Astrocyte (in vitro differentiated cells and primary cell): Measurements from ENCODE around the gene LYSMD4. TPM values are rescaled to one million over a fixed set of nuclear protein-coding genes. Genes with fewer than 3 reads are reported as not detected.

Experiments
- DNase-seq: peaks from one replicate; pipeline ENCODE4 v3.0.0-alpha.2; 2010; ENCODE audit warnings: low read depth
- FAIRE-seq: peaks from 2 replicates; lab custom pipeline; 2011; peaks lifted over from hg19 to GRCh38; lab: Jason Lieb, UNC
- H2AFZ ChIP-seq: 2 replicates; pipeline ENCODE4 v1.6.0; 2012; ENCODE audit warnings: low read depth, low read length, inconsistent platforms
- H3K27ac ChIP-seq: 2 replicates; pipeline ENCODE4 v1.5.1; 2011; ENCODE audit warnings: low read depth, low read length, inconsistent platforms
- H3K27me3 ChIP-seq: 2 replicates; pipeline ENCODE4 v1.6.0; 2011; ENCODE audit warnings: low read length, inconsistent platforms; ENCODE audit not compliant: insufficient read depth
- H3K36me3 ChIP-seq: 2 replicates; pipeline ENCODE4 v1.5.1; 2011; ENCODE audit warnings: low read length, inconsistent platforms; ENCODE audit not compliant: insufficient read depth
- H3K4me1 ChIP-seq: 2 replicates; pipeline ENCODE4 v1.5.1; 2011; ENCODE audit warnings: low read length, inconsistent platforms; ENCODE audit not compliant: insufficient read depth
- H3K4me2 ChIP-seq: 2 replicates; pipeline ENCODE4 v1.6.0; 2012; ENCODE audit warnings: low read length, inconsistent platforms
- H3K4me3 ChIP-seq: 2 replicates; pipeline ENCODE4 v1.5.1; 2011; ENCODE audit warnings: low read depth, mild to moderate bottlenecking, low read length, inconsistent platforms; ENCODE audit not compliant: insufficient read depth
- H3K79me2 ChIP-seq: 2 replicates; pipeline ENCODE4 v1.6.0; 2012; ENCODE audit warnings: mild to moderate bottlenecking, low read length, inconsistent platforms; ENCODE audit not compliant: insufficient read depth
- H3K9ac ChIP-seq: 2 replicates; pipeline ENCODE4 v1.6.0; 2012; ENCODE audit warnings: mild to moderate bottlenecking, low read length, inconsistent platforms
- H3K9me3 ChIP-seq: 2 replicates; pipeline ENCODE4 v1.5.1; 2012; ENCODE audit warnings: low read depth, mild to moderate bottlenecking, low read length, inconsistent platforms; ENCODE audit not compliant: insufficient read depth
- H4K20me1 ChIP-seq: 2 replicates; pipeline ENCODE4 v1.6.0; 2012; ENCODE audit warnings: low read length, inconsistent platforms; ENCODE audit not compliant: insufficient read depth
- H3K27ac Mint-ChIP-seq: one replicate; pipeline ENCODE4 v1.8.0; 2021; ENCODE audit warnings: mild to moderate bottlenecking, mixed read lengths; ENCODE audit not compliant: unreplicated experiment
- H3K27me3 Mint-ChIP-seq: one replicate; pipeline ENCODE4 v1.8.0; 2021; ENCODE audit warnings: low read depth, mixed read lengths; ENCODE audit not compliant: unreplicated experiment
- H3K36me3 Mint-ChIP-seq: one replicate; pipeline ENCODE4 v1.8.0; 2021; ENCODE audit warnings: low read depth, mixed read lengths; ENCODE audit not compliant: unreplicated experiment
- H3K4me1 Mint-ChIP-seq: one replicate; pipeline ENCODE4 v1.8.0; 2021; ENCODE audit warnings: low read depth, mixed read lengths; ENCODE audit not compliant: unreplicated experiment
- H3K4me3 Mint-ChIP-seq: one replicate; pipeline ENCODE4 v1.8.0; 2021; ENCODE audit warnings: mild to moderate bottlenecking, moderate library complexity, mixed read lengths; ENCODE audit not compliant: unreplicated experiment
- H3K9me3 Mint-ChIP-seq: one replicate; pipeline ENCODE4 v1.8.0; 2021; ENCODE audit warnings: mild to moderate bottlenecking, mixed read lengths; ENCODE audit not compliant: unreplicated experiment
- EZH2 ChIP-seq: IDR thresholded peaks from 2 replicates; pipeline ENCODE4 v1.6.1; 2012; ENCODE audit warnings: mild to moderate bottlenecking, low read length, inconsistent platforms; ENCODE audit not compliant: insufficient read depth
- total RNA-seq: library from RNA; stranded (reverse); gene quantifications from 2 replicates; pipeline ENCODE4 v1.2.1, GENCODE V29; 2021
- TF ChIP-seq, protein P1 (sequence below): IDR thresholded peaks from 2 replicates; pipeline ENCODE4 v1.5.1; 2011; ENCODE audit warnings: low read depth, mild to moderate bottlenecking, inconsistent platforms, low read length, moderate library complexity; ENCODE audit not compliant: insufficient read depth

Gene LYSMD4
- total RNA-seq, 1 donor from 2014 or later: 5.0 TPM

DNA sequence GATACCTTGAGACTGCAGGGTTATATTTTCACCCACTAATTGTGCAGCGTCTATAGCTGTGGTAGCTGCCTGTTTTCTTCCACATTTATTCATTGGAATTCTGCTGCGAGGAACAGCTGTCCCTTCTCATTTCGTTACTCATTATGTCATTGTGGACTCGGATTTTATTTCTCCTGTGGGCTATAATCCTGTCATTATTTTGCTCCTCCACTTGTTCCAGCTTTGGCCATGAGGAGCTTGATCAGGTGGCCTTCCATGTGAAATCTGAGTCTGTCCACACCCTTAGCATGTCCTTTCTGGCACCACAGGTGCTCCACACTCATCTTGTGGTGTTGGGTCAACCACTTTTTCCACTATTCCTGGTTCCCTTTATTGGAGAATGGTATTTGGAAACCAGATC lies 14.8 kb downstream of the LYSMD4 start:
- Histone ChIP-seq H3K4me1 (peaks cover 10% of the 10 kb centered on the region), H3K9ac (no peak overlapping the region), H3K79me2 (no peaks in the 10 kb centered on the region), H3K36me3 (peaks cover 11% of the 10 kb centered on the region), H3K4me3 (no peak overlapping the region), H4K20me1 (peaks cover 29% of the 10 kb centered on the region), H3K4me2 (peak overlapping the region; percentile 16), H2AFZ (no peak overlapping the region), H3K27me3 (no peaks in the 10 kb centered on the region), H3K27ac (no peak overlapping the region), H3K9me3 (no peaks in the 10 kb centered on the region)
- TF ChIP-seq, protein P1, sequence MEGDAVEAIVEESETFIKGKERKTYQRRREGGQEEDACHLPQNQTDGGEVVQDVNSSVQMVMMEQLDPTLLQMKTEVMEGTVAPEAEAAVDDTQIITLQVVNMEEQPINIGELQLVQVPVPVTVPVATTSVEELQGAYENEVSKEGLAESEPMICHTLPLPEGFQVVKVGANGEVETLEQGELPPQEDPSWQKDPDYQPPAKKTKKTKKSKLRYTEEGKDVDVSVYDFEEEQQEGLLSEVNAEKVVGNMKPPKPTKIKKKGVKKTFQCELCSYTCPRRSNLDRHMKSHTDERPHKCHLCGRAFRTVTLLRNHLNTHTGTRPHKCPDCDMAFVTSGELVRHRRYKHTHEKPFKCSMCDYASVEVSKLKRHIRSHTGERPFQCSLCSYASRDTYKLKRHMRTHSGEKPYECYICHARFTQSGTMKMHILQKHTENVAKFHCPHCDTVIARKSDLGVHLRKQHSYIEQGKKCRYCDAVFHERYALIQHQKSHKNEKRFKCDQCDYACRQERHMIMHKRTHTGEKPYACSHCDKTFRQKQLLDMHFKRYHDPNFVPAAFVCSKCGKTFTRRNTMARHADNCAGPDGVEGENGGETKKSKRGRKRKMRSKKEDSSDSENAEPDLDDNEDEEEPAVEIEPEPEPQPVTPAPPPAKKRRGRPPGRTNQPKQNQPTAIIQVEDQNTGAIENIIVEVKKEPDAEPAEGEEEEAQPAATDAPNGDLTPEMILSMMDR: no peak
- no peak for TF ChIP-seq EZH2
- peaks cover 13% of the 10 kb centered on the region for H3K4me1 Mint-ChIP-seq
- DNase-seq (no peak), FAIRE-seq (no peak)
- H3K27me3 Mint-ChIP-seq: no peaks in the 10 kb centered on the region
- no peak overlapping the region for H3K4me3 Mint-ChIP-seq
- H3K9me3 Mint-ChIP-seq: peaks cover 2% of the 10 kb centered on the region
- no peak overlapping the region for H3K27ac Mint-ChIP-seq
- peaks cover 15% of the 10 kb centered on the region for H3K36me3 Mint-ChIP-seq

DNA sequence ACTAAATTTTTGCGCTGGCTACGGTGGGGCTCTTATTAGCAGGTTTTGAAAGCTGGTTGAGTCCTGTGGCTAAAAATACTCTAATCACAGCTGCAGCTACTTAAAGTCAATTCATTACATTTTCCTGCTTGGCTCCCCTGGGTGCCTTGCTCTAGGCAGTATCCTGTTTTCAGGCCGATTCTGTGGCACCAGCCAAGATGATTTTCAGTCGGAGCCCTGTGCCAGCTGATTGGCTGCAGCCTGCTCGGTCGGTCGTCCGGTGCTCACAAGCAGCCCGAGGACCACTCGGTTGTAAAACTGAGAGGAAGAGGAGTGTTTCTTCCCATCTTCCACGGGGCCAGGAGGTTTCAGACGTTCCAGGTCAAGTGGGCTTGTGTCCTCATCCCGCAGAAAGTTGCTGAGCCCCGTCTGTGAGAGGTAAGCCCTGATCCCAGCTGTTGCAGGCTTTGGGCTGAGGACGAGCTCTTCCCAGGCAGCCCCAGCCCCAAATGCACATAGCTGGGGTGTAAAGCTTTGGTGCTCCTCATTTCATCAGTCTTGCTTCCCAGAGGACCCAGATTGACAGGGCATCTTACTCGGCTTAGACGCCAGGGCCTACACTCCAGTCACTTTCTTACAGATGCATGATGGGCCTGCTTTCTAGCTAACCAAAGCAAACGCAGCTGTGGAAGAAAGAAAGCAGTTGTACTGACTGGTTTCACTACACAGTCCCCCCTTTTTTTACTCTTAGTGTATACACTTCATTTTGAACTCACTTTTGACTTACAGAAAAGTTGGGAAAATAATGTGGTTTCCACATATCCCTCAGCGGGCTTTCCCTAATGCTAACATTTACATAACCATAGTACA lies 15.9 kb downstream of the LYSMD4 start:
- Mint-ChIP-seq H3K27me3 (no peaks in the 10 kb centered on the region), H3K4me3 (no peak overlapping the region), H3K4me1 (peaks cover 13% of the 10 kb centered on the region), H3K27ac (no peak overlapping the region), H3K36me3 (peaks cover 15% of the 10 kb centered on the region), H3K9me3 (peaks cover 2% of the 10 kb centered on the region)
- no peak for TF ChIP-seq EZH2
- TF ChIP-seq, protein P1: no peak
- Histone ChIP-seq H3K9me3 (no peaks in the 10 kb centered on the region), H3K4me2 (no peak overlapping the region), H2AFZ (no peak overlapping the region), H4K20me1 (peaks cover 29% of the 10 kb centered on the region), H3K36me3 (peaks cover 18% of the 10 kb centered on the region), H3K27me3 (no peaks in the 10 kb centered on the region), H3K79me2 (no peaks in the 10 kb centered on the region), H3K27ac (no peak overlapping the region), H3K4me3 (no peak overlapping the region), H3K4me1 (peaks cover 10% of the 10 kb centered on the region), H3K9ac (no peak overlapping the region)
- no peak for DNase-seq
- no peak for FAIRE-seq

DNA sequence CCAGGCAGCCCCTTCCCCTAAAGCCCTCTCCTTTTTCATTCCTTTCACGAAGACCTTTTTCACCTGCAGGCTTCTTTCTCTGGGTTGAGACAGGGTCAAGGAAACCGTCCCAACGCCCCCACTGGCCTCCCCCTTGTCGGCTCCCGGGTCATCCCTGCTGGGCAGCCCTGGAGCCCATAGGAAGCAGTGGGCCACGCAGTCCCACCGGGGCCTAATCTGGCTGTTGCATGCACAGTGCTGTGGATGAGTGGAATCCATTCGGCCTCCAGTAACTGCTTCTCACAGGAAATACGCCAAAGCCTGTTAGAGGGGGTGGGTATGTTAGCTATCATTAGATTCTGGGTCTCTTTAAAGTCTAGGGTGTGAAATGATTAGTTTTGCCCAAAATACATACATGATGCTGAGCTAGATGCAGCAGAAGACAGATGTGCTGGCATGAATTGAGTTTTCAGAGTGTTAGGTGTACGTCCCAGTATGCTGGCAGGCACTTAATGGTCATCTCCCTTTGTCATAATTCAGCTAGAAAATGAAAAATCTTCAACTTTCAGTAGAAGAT lies 16.6 kb downstream of the LYSMD4 start:
- Histone ChIP-seq H3K9ac (no peak overlapping the region), H3K79me2 (no peaks in the 10 kb centered on the region), H3K4me1 (peaks cover 10% of the 10 kb centered on the region), H3K4me3 (no peak overlapping the region), H3K27me3 (no peaks in the 10 kb centered on the region), H4K20me1 (peaks cover 27% of the 10 kb centered on the region), H3K27ac (no peak overlapping the region), H3K4me2 (no peak overlapping the region), H3K36me3 (peaks cover 21% of the 10 kb centered on the region), H2AFZ (no peak overlapping the region), H3K9me3 (no peaks in the 10 kb centered on the region)
- DNase-seq (no peak), FAIRE-seq (no peak)
- Mint-ChIP-seq H3K9me3 (no peaks in the 10 kb centered on the region), H3K36me3 (peaks cover 8% of the 10 kb centered on the region), H3K27ac (no peak overlapping the region), H3K4me3 (no peak overlapping the region), H3K27me3 (no peaks in the 10 kb centered on the region), H3K4me1 (peaks cover 13% of the 10 kb centered on the region)
- TF ChIP-seq, protein P1: no peak
- TF ChIP-seq EZH2: no peak
